Glutamatergic neuron (in vitro differentiated cells): Measurements from ENCODE around the gene EFHC2. TPM values are rescaled to one million over a fixed set of nuclear protein-coding genes. Genes with fewer than 3 reads are reported as not detected.
A peak's percentile ranks its signal among the peaks of the same experiment; 100 is the strongest.

ENCODE experiments used
- DNase-seq: peaks from one replicate; pipeline ENCODE4 v3.0.0; 2022
- H3K27ac Mint-ChIP-seq: one replicate; pipeline ENCODE4 v1.8.0; 2020; ENCODE audit warnings: mild to moderate bottlenecking, mixed read lengths, inconsistent platforms; ENCODE audit not compliant: unreplicated experiment
- H3K27me3 Mint-ChIP-seq: one replicate; pipeline ENCODE4 v1.8.0; 2020; ENCODE audit warnings: mild to moderate bottlenecking, moderate library complexity, mixed read lengths, inconsistent platforms; ENCODE audit not compliant: unreplicated experiment
- H3K36me3 Mint-ChIP-seq: one replicate; pipeline ENCODE4 v1.8.0; 2020; ENCODE audit warnings: mild to moderate bottlenecking, mixed read lengths, inconsistent platforms; ENCODE audit not compliant: unreplicated experiment
- H3K4me1 Mint-ChIP-seq: one replicate; pipeline ENCODE4 v1.8.0; 2020; ENCODE audit warnings: mild to moderate bottlenecking, low read depth, mixed read lengths, inconsistent platforms; ENCODE audit not compliant: unreplicated experiment
- H3K4me3 Mint-ChIP-seq: one replicate; pipeline ENCODE4 v1.8.0; 2020; ENCODE audit warnings: mild to moderate bottlenecking, mixed read lengths, inconsistent platforms; ENCODE audit not compliant: unreplicated experiment
- H3K9me3 Mint-ChIP-seq: one replicate; pipeline ENCODE4 v1.8.0; 2020; ENCODE audit warnings: mild to moderate bottlenecking, moderate library complexity, mixed read lengths, inconsistent platforms; ENCODE audit not compliant: unreplicated experiment
- total RNA-seq: library from RNA; stranded (reverse); fragmentation: NEBNext Ultra II Directional; extraction: Animal tissue kit (Norgen Biotek cat#: 25700); gene quantifications from one replicate; pipeline ENCODE4 v1.2.1, GENCODE V29; 2021; ENCODE audit not compliant: unreplicated experiment
- TF ChIP-seq, protein P1 (sequence below): fragments of 200-600 bp; sonication (generic); IDR thresholded peaks from one replicate; pipeline ENCODE4 v1.5.0; 2021; ENCODE audit not compliant: partially characterized antibody, unreplicated experiment

Gene EFHC2
- total RNA-seq, 1 donor from 2014 or later, result not detected

DNA sequence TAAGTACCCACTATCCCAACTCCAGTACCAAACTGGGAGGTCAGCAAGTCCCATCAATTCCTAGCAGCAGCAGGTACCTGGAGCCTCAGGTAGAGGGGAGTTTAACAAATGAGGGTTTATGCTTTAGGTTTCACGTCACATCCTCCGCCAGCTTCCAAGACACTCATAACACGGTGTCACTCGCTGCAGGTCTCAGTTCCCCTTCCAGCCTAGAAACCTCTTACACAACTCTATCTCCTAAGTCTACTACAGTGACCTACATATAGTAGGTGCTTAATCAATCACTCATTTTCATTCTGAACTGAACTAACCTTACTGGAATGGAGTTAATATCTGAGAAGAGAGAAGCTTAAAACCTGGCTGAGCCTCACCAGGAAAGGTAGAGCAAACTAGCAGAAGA lies 96.0 kb downstream of the EFHC2 start:
- Mint-ChIP-seq H3K27ac (no peak overlapping the region), H3K36me3 (no peaks in the 10 kb centered on the region), H3K27me3 (no peaks in the 10 kb centered on the region), H3K9me3 (no peaks in the 10 kb centered on the region), H3K4me3 (no peak overlapping the region), H3K4me1 (peaks cover 3% of the 10 kb centered on the region)
- no peak for DNase-seq
- TF ChIP-seq, protein P1, sequence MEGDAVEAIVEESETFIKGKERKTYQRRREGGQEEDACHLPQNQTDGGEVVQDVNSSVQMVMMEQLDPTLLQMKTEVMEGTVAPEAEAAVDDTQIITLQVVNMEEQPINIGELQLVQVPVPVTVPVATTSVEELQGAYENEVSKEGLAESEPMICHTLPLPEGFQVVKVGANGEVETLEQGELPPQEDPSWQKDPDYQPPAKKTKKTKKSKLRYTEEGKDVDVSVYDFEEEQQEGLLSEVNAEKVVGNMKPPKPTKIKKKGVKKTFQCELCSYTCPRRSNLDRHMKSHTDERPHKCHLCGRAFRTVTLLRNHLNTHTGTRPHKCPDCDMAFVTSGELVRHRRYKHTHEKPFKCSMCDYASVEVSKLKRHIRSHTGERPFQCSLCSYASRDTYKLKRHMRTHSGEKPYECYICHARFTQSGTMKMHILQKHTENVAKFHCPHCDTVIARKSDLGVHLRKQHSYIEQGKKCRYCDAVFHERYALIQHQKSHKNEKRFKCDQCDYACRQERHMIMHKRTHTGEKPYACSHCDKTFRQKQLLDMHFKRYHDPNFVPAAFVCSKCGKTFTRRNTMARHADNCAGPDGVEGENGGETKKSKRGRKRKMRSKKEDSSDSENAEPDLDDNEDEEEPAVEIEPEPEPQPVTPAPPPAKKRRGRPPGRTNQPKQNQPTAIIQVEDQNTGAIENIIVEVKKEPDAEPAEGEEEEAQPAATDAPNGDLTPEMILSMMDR, result no peak

- TF ChIP-seq, protein P1, result no peak
- no peaks in the 10 kb centered on the region for H3K36me3 Mint-ChIP-seq
- peaks cover 3% of the 10 kb centered on the region for H3K4me1 Mint-ChIP-seq
- no peaks in the 10 kb centered on the region for H3K9me3 Mint-ChIP-seq
- no peak overlapping the region for H3K4me3 Mint-ChIP-seq
- H3K27ac Mint-ChIP-seq, result no peak overlapping the region
- no peak for DNase-seq
- H3K27me3 Mint-ChIP-seq, result no peaks in the 10 kb centered on the region
Observed at GRCh38 chrX:44246826-44247225, 96.6 kb downstream of the EFHC2 start.

GRCh38 chrX:44245733-44246132 lies 97.7 kb downstream of the EFHC2 start:
- no peaks in the 10 kb centered on the region for H3K9me3 Mint-ChIP-seq
- H3K36me3 Mint-ChIP-seq, result no peaks in the 10 kb centered on the region
- no peak overlapping the region for H3K27ac Mint-ChIP-seq
- no peaks in the 10 kb centered on the region for H3K27me3 Mint-ChIP-seq
- TF ChIP-seq, protein P1, result no peak
- H3K4me3 Mint-ChIP-seq, result no peak overlapping the region
- DNase-seq, result no peak
- peaks cover 3% of the 10 kb centered on the region for H3K4me1 Mint-ChIP-seq

DNA sequence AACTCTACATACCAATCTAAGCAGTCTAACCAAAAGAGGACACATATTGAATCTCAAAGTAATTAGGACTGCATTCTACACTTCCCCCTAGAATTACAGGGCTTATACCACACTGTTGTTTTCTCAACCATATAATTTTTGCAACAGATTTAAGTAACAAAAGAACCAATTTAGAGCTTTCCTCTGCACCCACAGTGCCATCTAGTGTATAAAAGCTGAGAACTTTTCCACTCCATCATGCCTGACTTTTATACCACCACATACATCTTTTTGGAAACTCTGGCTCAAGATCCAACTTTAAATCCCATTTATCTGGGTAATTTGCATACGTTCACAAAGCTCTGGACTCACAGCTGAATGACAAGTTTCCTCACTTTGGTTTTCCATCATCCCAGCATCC lies 99.5 kb downstream of the EFHC2 start:
- DNase-seq, result no peak
- no peak overlapping the region for H3K27ac Mint-ChIP-seq

GRCh38 chrX:44241546-44241945 lies 101.9 kb downstream of the EFHC2 start:
- Mint-ChIP-seq H3K27ac (no peak overlapping the region), H3K4me1 (peaks cover 3% of the 10 kb centered on the region), H3K27me3 (no peaks in the 10 kb centered on the region), H3K36me3 (no peaks in the 10 kb centered on the region), H3K4me3 (no peak overlapping the region), H3K9me3 (no peaks in the 10 kb centered on the region)
- TF ChIP-seq, protein P1, result no peak
- no peak for DNase-seq

More for the DNA sequence above, 99.5 kb downstream of the EFHC2 start:
- no peaks in the 10 kb centered on the region for H3K9me3 Mint-ChIP-seq
- H3K4me1 Mint-ChIP-seq, result peaks cover 3% of the 10 kb centered on the region
- TF ChIP-seq, protein P1, result peak; percentile 15
- H3K36me3 Mint-ChIP-seq, result no peaks in the 10 kb centered on the region
- no peaks in the 10 kb centered on the region for H3K27me3 Mint-ChIP-seq
- no peak overlapping the region for H3K4me3 Mint-ChIP-seq
